ENCODE data around the gene NUP188. TPM values are rescaled to one million over a fixed set of nuclear protein-coding genes. Genes with fewer than 3 reads are reported as not detected.

The NUP188 gene
- polyA plus RNA-seq, 1 donor from 2014 or later = 24.0 TPM

- H3F3A ChIP-seq (ENCODE audit: insufficient read depth, low read length, poor library complexity, severe bottlenecking) = no peaks in the 10 kb centered on the region
- TF ChIP-seq POLR2AphosphoS5 (IDR thresholded peaks at IDR 0.05) = peak; percentile 11
- TF ChIP-seq CTCF (IDR thresholded peaks at IDR 0.05; ENCODE audit: poor library complexity, severe bottlenecking) = no peak
- H3K9me3 ChIP-seq (ENCODE audit: low read length) = no peaks in the 10 kb centered on the region
- no peak overlapping the region for H2AFZ ChIP-seq (ENCODE audit: low read depth, low read length)
- no peak overlapping the region for H3K27ac ChIP-seq (ENCODE audit: low read length)
- H3K4me2 ChIP-seq (ENCODE audit: low read length) = no peak overlapping the region
- H4K20me1 ChIP-seq (ENCODE audit: insufficient read depth) = no peaks in the 10 kb centered on the region
- no peak overlapping the region for H3K9ac ChIP-seq (ENCODE audit: low read length)
- H3K79me2 ChIP-seq (replicated peaks; ENCODE audit: insufficient read depth, low read length) = no peaks in the 10 kb centered on the region
- no peaks in the 10 kb centered on the region for H3K9me2 ChIP-seq (ENCODE audit: insufficient read depth, low read length)
- no peak overlapping the region for H3K4me3 ChIP-seq (ENCODE audit: low read length)
- H3K36me3 ChIP-seq (ENCODE audit: insufficient read depth, low read length) = no peaks in the 10 kb centered on the region
- no peaks in the 10 kb centered on the region for H3K27me3 ChIP-seq (ENCODE audit: insufficient read depth, low read depth, low read length)
Observed at GRCh38 chr9:129008469-129008965, 61.0 kb downstream of the NUP188 start.

GRCh38 chr9:129008986-129009583 lies 61.6 kb downstream of the NUP188 start:
- Histone ChIP-seq H3K9me3 (ENCODE audit: low read length) (no peaks in the 10 kb centered on the region), H3K27ac (ENCODE audit: low read length) (no peak overlapping the region), H3K4me3 (ENCODE audit: low read length) (no peak overlapping the region), H3K9me2 (ENCODE audit: insufficient read depth, low read length) (no peaks in the 10 kb centered on the region), H3F3A (ENCODE audit: insufficient read depth, low read length, poor library complexity, severe bottlenecking) (no peaks in the 10 kb centered on the region), H3K27me3 (ENCODE audit: insufficient read depth, low read depth, low read length) (no peaks in the 10 kb centered on the region), H4K20me1 (ENCODE audit: insufficient read depth) (no peaks in the 10 kb centered on the region), H3K9ac (ENCODE audit: low read length) (no peak overlapping the region), H3K79me2 (replicated peaks; ENCODE audit: insufficient read depth, low read length) (no peaks in the 10 kb centered on the region), H3K4me2 (ENCODE audit: low read length) (no peak overlapping the region), H3K36me3 (ENCODE audit: insufficient read depth, low read length) (no peaks in the 10 kb centered on the region), H2AFZ (ENCODE audit: low read depth, low read length) (no peak overlapping the region)
- no peak for TF ChIP-seq CTCF (IDR thresholded peaks at IDR 0.05; ENCODE audit: poor library complexity, severe bottlenecking)
- peak; percentile 0 for TF ChIP-seq POLR2AphosphoS5 (IDR thresholded peaks at IDR 0.05)

GRCh38 chr9:129009584-129010141 lies 62.2 kb downstream of the NUP188 start:
- no peaks in the 10 kb centered on the region for H3F3A ChIP-seq (ENCODE audit: insufficient read depth, low read length, poor library complexity, severe bottlenecking)
- H3K4me2 ChIP-seq (ENCODE audit: low read length) = no peak overlapping the region
- no peaks in the 10 kb centered on the region for H3K79me2 ChIP-seq (replicated peaks; ENCODE audit: insufficient read depth, low read length)
- H3K27me3 ChIP-seq (ENCODE audit: insufficient read depth, low read depth, low read length) = no peaks in the 10 kb centered on the region
- TF ChIP-seq MXI1 (conservative IDR thresholded peaks at IDR 0.05; ENCODE audit: poor library complexity, severe bottlenecking) = no peak
- no peak for TF ChIP-seq CTCF (IDR thresholded peaks at IDR 0.05; ENCODE audit: poor library complexity, severe bottlenecking)
- TF ChIP-seq TAF1 (IDR thresholded peaks at IDR 0.05; ENCODE audit: low read depth) = no peak
- TF ChIP-seq POLR2AphosphoS5 (IDR thresholded peaks at IDR 0.05) = no peak
- TF ChIP-seq EZH2 (IDR thresholded peaks at IDR 0.05; ENCODE audit: borderline replicate concordance, insufficient read depth, low read length, poor library complexity, severe bottlenecking) = no peak
- TF ChIP-seq REST (IDR thresholded peaks at IDR 0.05; ENCODE audit: borderline replicate concordance) = no peak
- TF ChIP-seq SMC3 (conservative IDR thresholded peaks at IDR 0.05; ENCODE audit: poor library complexity) = no peak
- no peak for TF ChIP-seq RAD21 (conservative IDR thresholded peaks at IDR 0.05)
- no peak for TF ChIP-seq EP300 (conservative IDR thresholded peaks at IDR 0.05; ENCODE audit: poor library complexity, severe bottlenecking)
- H3K36me3 ChIP-seq (ENCODE audit: insufficient read depth, low read length) = no peaks in the 10 kb centered on the region
- H2AFZ ChIP-seq (ENCODE audit: low read depth, low read length) = no peak overlapping the region
- no peaks in the 10 kb centered on the region for H4K20me1 ChIP-seq (ENCODE audit: insufficient read depth)
- no peak overlapping the region for H3K27ac ChIP-seq (ENCODE audit: low read length)
- H3K9me3 ChIP-seq (ENCODE audit: low read length) = no peaks in the 10 kb centered on the region
- H3K9me2 ChIP-seq (ENCODE audit: insufficient read depth, low read length) = no peaks in the 10 kb centered on the region
- H3K9ac ChIP-seq (ENCODE audit: low read length) = no peak overlapping the region
- no peak overlapping the region for H3K4me3 ChIP-seq (ENCODE audit: low read length)
